AG09309 (cell line): ENCODE measurements around the gene NUS1.
"Not testable (repeated sequence)": the region's sequence is repeated elsewhere in the genome, so short reads cannot be mapped to it uniquely, and the experiment has no call there.

Experiments
- DNase-seq: peaks from one replicate; pipeline ENCODE4 v3.0.0-alpha.2; 2010; ENCODE audit warnings: low read depth
- H3K4me3 ChIP-seq: 2 replicates; pipeline ENCODE4 v1.5.1; 2011; ENCODE audit warnings: mild to moderate bottlenecking, low read depth, low read length, moderate library complexity; ENCODE audit not compliant: control insufficient read depth
- TF ChIP-seq, protein P1 (sequence below): IDR thresholded peaks from 2 replicates; pipeline ENCODE4 v1.5.1; 2011; ENCODE audit warnings: mild to moderate bottlenecking, low read depth, low read length, inconsistent platforms; ENCODE audit not compliant: insufficient read depth, control insufficient read depth; ENCODE audit errors: missing control alignments

NUS1 gene

DNA sequence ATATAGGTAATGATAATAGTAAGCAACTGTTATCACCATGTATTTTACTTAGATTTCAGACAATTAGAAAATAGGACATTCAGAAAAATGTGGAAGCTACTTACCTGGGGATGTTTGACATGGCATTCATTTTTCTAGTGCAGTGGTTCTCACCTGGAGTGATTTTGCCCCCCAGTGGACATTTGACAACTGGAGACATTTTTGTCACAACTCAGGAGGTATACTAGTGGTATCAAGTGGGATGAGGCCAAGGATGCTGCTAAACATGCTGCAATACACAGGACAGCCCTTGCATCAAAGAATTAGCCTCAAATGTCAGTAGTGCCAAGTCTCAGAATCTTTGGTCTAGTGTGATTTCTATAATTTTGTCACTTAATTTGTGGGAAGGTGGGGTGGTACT lies 36.1 kb downstream of the NUS1 start:
- H3K4me3 ChIP-seq, result no peak overlapping the region
- DNase-seq, result no peak
- TF ChIP-seq, protein P1, sequence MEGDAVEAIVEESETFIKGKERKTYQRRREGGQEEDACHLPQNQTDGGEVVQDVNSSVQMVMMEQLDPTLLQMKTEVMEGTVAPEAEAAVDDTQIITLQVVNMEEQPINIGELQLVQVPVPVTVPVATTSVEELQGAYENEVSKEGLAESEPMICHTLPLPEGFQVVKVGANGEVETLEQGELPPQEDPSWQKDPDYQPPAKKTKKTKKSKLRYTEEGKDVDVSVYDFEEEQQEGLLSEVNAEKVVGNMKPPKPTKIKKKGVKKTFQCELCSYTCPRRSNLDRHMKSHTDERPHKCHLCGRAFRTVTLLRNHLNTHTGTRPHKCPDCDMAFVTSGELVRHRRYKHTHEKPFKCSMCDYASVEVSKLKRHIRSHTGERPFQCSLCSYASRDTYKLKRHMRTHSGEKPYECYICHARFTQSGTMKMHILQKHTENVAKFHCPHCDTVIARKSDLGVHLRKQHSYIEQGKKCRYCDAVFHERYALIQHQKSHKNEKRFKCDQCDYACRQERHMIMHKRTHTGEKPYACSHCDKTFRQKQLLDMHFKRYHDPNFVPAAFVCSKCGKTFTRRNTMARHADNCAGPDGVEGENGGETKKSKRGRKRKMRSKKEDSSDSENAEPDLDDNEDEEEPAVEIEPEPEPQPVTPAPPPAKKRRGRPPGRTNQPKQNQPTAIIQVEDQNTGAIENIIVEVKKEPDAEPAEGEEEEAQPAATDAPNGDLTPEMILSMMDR, result no peak

DNA sequence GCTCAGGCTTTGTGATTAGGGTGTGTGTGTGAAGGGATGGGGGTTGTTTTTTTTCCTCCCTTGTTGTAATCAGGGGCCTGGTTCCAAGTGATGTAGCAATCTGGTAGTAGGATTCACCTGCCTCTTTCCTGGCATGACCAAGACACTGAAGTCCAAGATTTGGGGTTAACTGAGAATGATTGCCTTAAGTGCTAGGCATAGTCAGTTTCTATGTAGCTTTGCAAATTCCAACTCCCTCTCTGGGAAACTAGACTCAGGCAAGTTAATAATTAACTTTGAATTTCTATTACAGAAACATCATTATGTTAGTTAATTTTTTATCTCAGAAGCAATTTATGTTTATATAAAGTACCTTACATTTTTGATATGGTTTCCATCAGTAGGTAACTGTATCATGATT lies 43.6 kb downstream of the NUS1 start:
- DNase-seq, result no peak
- no peak overlapping the region for H3K4me3 ChIP-seq
- TF ChIP-seq, protein P1, result no peak

DNA sequence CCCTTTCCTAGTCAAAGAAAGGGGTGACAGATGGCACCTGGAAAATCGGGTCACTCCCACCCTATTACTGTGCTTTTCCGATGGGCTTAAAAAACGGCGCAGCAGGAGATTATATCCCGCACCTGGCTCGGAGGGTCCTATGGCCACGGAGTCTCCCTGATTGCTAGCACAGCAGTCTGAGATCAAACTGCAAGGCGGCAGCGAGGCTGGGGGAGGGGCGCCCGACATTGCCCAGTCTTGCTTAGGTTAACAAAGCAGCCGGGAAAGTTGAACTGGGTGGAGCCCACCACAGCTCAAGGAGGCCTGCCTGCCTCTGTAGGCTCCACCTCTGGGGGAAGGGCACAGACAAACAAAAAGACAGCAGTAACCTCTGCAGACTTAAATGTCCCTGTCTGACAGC lies 46.3 kb downstream of the NUS1 start:
- not testable (repeated sequence) for DNase-seq, H3K4me3 ChIP-seq

DNA sequence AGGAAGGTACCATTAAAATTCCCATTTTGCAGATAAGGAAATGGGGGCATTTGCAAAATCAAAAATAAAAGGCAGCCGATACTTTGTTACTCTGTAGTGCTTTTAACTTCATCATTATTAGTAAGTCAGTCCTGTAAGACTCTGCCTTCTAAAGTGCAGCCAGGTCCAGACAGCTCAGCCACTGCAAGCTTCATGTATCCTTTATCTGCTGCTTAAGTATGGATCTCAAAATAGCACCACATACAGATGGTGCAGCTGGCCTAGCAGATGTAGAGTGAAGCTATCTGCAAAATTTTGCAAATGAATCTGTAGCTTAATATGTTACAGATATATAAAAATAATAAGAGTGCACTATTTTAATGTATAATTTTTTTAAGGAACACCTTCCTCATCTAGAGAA lies 53.4 kb downstream of the NUS1 start:
- no peak overlapping the region for H3K4me3 ChIP-seq
- DNase-seq, result no peak
- TF ChIP-seq, protein P1, result no peak

DNA sequence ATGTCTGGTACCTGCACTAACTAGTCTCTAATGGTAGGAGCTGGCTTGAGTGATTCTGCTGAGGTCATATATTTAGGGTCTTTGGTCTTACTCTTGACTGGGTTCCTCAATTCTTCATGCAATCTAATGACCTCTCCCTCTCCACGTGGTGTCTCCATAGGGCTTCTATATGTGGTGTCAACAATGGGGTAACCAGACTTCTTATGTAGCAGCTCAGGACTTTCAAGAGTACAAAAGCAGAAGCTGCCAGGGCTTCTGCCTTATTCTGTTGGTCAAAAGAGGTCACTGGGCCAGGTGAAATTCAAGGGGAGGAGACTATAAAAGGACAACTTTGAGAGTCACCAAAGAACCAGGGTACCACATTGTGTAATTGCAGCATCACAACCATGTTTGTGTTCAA lies 54.3 kb downstream of the NUS1 start:
- H3K4me3 ChIP-seq, result no peak overlapping the region
- no peak for DNase-seq
- TF ChIP-seq, protein P1, result no peak

DNA sequence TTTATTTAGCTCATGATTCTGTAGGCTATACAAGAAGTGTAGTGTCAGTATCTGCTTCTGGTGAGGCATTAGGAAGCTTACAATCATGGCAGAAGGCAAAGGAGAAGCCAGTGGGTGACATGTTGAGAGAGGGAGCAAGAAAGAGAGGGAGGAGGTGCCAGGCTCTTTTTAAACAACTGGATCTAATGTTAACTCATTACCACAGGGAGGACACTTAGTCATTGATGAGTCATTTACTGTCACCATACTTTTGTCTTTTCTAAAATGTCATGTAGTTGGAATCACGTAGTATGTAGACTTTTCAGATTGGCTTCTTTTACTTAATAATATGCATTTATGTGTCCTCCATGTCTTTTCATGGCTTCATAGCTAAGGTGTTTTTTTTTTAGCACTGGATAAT lies 58.1 kb downstream of the NUS1 start:
- no peak for DNase-seq
- TF ChIP-seq, protein P1, result no peak
- H3K4me3 ChIP-seq, result no peak overlapping the region

DNA sequence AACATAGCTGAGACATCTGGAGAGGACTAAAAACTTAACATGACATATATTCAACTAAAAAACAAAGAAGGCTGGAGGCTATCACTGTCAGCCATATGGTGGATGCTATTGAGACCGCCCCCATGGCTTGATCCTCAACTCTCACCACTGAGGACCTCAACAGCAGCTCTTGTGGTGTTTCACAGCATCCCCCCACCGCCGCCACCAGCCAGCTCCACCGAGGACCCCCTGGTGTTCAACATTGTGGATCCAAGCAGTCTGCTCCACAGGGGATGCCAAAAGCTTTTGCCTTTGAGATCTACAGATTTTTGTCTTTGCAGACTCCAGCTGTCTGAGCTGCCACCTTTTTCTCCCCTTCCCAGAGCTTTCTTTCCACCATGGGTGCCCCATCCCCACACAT lies 64.6 kb downstream of the NUS1 start:
- H3K4me3 ChIP-seq, result no peak overlapping the region
- DNase-seq, result no peak
- TF ChIP-seq, protein P1, result no peak
